ENCODE measurements around the gene SEC16A.

DNA sequence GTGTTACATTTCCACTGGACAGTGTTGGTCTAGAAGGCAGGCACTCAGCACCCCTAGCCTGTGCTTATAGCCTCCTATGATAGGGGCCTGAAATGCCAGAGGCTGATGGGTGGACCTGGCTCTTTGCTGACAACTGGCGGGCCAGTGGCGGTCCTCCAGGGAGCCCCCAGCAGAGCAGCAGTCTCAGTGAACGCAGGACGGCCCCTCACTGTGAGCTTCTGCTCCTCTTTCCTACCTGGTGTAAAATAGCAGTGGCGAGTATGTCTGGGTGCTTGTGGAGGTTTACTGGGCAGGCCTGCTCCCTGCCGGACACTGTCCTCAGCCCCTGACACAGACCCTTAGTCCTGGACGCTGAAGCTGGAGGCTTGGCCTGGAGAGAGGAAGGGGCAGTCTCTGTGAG, 3.3 kb upstream of the SEC16A start:
- TF ChIP-seq, protein P1, sequence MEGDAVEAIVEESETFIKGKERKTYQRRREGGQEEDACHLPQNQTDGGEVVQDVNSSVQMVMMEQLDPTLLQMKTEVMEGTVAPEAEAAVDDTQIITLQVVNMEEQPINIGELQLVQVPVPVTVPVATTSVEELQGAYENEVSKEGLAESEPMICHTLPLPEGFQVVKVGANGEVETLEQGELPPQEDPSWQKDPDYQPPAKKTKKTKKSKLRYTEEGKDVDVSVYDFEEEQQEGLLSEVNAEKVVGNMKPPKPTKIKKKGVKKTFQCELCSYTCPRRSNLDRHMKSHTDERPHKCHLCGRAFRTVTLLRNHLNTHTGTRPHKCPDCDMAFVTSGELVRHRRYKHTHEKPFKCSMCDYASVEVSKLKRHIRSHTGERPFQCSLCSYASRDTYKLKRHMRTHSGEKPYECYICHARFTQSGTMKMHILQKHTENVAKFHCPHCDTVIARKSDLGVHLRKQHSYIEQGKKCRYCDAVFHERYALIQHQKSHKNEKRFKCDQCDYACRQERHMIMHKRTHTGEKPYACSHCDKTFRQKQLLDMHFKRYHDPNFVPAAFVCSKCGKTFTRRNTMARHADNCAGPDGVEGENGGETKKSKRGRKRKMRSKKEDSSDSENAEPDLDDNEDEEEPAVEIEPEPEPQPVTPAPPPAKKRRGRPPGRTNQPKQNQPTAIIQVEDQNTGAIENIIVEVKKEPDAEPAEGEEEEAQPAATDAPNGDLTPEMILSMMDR (IDR thresholded peaks at IDR 0.05; ENCODE audit: poor library complexity) = no peak
- TF ChIP-seq EZH2 (IDR thresholded peaks at IDR 0.05; ENCODE audit: borderline replicate concordance) (no peak), EZH2phosphoT487 (IDR thresholded peaks at IDR 0.05; ENCODE audit: low read depth, severe bottlenecking, unreplicated experiment) (no peak)
